Measurements from ENCODE around the gene ANXA3.
"Not testable (repeated sequence)": the region's sequence is repeated elsewhere in the genome, so short reads cannot be mapped to it uniquely, and the experiment has no call there.

ANXA3 gene

GRCh38 chr4:78581618-78582017 is 30.0 kb downstream of the ANXA3 start:
- no peak for DNase-seq

- no peak for DNase-seq
These were observed 33.4 kb downstream of the ANXA3 start for GRCh38 chr4:78584863-78585547.

GRCh38 chr4:78585633-78586032 is 34.1 kb downstream of the ANXA3 start:
- no peak for DNase-seq

GRCh38 chr4:78588894-78589545 is 37.5 kb downstream of the ANXA3 start:
- DNase-seq, result no peak

- DNase-seq, result no peak
These were observed 39.8 kb downstream of the ANXA3 start for GRCh38 chr4:78591404-78591803.

GRCh38 chr4:78592088-78592783 is 40.7 kb downstream of the ANXA3 start:
- no peak for DNase-seq

- no peak for DNase-seq
These were observed 44.7 kb downstream of the ANXA3 start for GRCh38 chr4:78596111-78596742.

- DNase-seq, result not testable (repeated sequence)
These were observed 46.9 kb downstream of the ANXA3 start for GRCh38 chr4:78598431-78598830.

- no peak for DNase-seq
These were observed 47.6 kb downstream of the ANXA3 start for GRCh38 chr4:78599147-78599546.

GRCh38 chr4:78599931-78600375 is 48.4 kb downstream of the ANXA3 start:
- no peak for DNase-seq

- DNase-seq, result no peak
These were observed 49.4 kb downstream of the ANXA3 start for GRCh38 chr4:78601013-78601412.

GRCh38 chr4:78602334-78602733 is 50.8 kb downstream of the ANXA3 start:
- DNase-seq, result no peak

GRCh38 chr4:78603384-78603783 is 51.8 kb downstream of the ANXA3 start:
- no peak for DNase-seq

- DNase-seq, result no peak
These were observed 53.4 kb downstream of the ANXA3 start for GRCh38 chr4:78604988-78605387.

- no peak for DNase-seq
These were observed 54.5 kb downstream of the ANXA3 start for GRCh38 chr4:78606035-78606434.

GRCh38 chr4:78606530-78607095 is 55.0 kb downstream of the ANXA3 start:
- no peak for DNase-seq

- no peak for DNase-seq
These were observed 57.1 kb downstream of the ANXA3 start for GRCh38 chr4:78608684-78609083.

GRCh38 chr4:78609580-78609979 is 58.0 kb downstream of the ANXA3 start:
- DNase-seq, result no peak

GRCh38 chr4:78610546-78611214 is 59.1 kb downstream of the ANXA3 start:
- DNase-seq, result no peak

- no peak for DNase-seq
These were observed 59.6 kb downstream of the ANXA3 start for GRCh38 chr4:78611215-78611558.

GRCh38 chr4:78612398-78613178 is 61.0 kb downstream of the ANXA3 start:
- DNase-seq, result peak; percentile 12
